Right atrium auricular region (tissue), 2 donors: ENCODE measurements around the gene LBX1. TPM values are rescaled to one million over a fixed set of nuclear protein-coding genes. Genes with fewer than 3 reads are reported as not detected.

Experiments used
- DNase-seq: peaks from one replicate; pipeline ENCODE4 v3.0.0-alpha.2; 2019; ENCODE audit warnings: low spot score
- H3K27ac ChIP-seq, 2 donors: fragments of 200-600 bp; sonication (generic); 1 replicate in 1 of 2; 2 replicates in 1 of 2; pipeline ENCODE4 v1.5.1; 2016 to 2019
- H3K27me3 ChIP-seq, 2 donors: fragments of 200-600 bp; sonication (generic); one replicate each; pipeline versions ENCODE4 v1.5.1 to v1.6.0; 2017 to 2019
- H3K36me3 ChIP-seq: fragments of 200-600 bp; sonication (generic); one replicate; pipeline ENCODE4 v1.5.1; 2016
- H3K4me1 ChIP-seq, 2 donors: fragments of 200-600 bp; sonication (generic); one replicate each; pipeline versions ENCODE4 v1.5.1 to v1.6.0; 2017 to 2019
- H3K4me3 ChIP-seq, 2 donors: fragments of 200-600 bp; sonication (generic); 1 replicate in 1 of 2; 2 replicates in 1 of 2; pipeline ENCODE4 v1.5.1; 2017 to 2019; ENCODE audit warnings: mild to moderate bottlenecking in 1 of 2, moderate library complexity in 1 of 2
- H3K9me3 ChIP-seq, 2 donors: fragments of 200-600 bp; sonication (generic); one replicate each; pipeline ENCODE4 v1.5.1; 2019
- CTCF ChIP-seq, 2 donors: fragments of 200-600 bp; sonication (generic); IDR thresholded peaks; one replicate each; pipeline ENCODE4 v1.5.1; 2019; ENCODE audit warnings: antibody characterized with exemption in 2 of 2
- total RNA-seq, 2 donors: library from RNA; depleted of rRNA; stranded (reverse); fragments of >200 nt; gene quantifications; one replicate each; pipeline ENCODE4 v1.1.0, GENCODE V29; 2016

LBX1 gene
- total RNA-seq, 2 donors from 2014 or later = not detected

GRCh38 chr10:101267776-101268175, 38.5 kb upstream of the LBX1 start:
- TF ChIP-seq CTCF (IDR thresholded peaks at IDR 0.05) = no peak
- no peaks in the 10 kb centered on the region for H3K36me3 ChIP-seq
- H3K4me3 ChIP-seq = no peak overlapping the region
- no peak overlapping the region for H3K27ac ChIP-seq
- DNase-seq = no peak
- H3K9me3 ChIP-seq = no peaks in the 10 kb centered on the region
- no peaks in the 10 kb centered on the region for H3K4me1 ChIP-seq
- no peaks in the 10 kb centered on the region for H3K27me3 ChIP-seq

GRCh38 chr10:101267290-101267680, 38.0 kb upstream of the LBX1 start:
- DNase-seq = no peak
- H3K4me3 ChIP-seq = no peak overlapping the region

GRCh38 chr10:101266381-101267289, 37.4 kb upstream of the LBX1 start:
- Histone ChIP-seq H3K27ac (no peak overlapping the region), H3K27me3 (no peaks in the 10 kb centered on the region), H3K4me3 (no peak overlapping the region), H3K36me3 (no peaks in the 10 kb centered on the region), H3K9me3 (no peaks in the 10 kb centered on the region), H3K4me1 (no peaks in the 10 kb centered on the region)
- TF ChIP-seq CTCF (IDR thresholded peaks at IDR 0.05) = no peak
- no peak for DNase-seq

More at GRCh38 chr10:101267290-101267680, 38.0 kb upstream of the LBX1 start:
- H3K27me3 ChIP-seq = no peaks in the 10 kb centered on the region
- H3K9me3 ChIP-seq = no peaks in the 10 kb centered on the region
- no peaks in the 10 kb centered on the region for H3K36me3 ChIP-seq
- no peaks in the 10 kb centered on the region for H3K4me1 ChIP-seq
- no peak overlapping the region for H3K27ac ChIP-seq
- TF ChIP-seq CTCF (IDR thresholded peaks at IDR 0.05) = no peak

GRCh38 chr10:101263150-101263752, 34.0 kb upstream of the LBX1 start:
- Histone ChIP-seq H3K9me3 (peaks cover under 1 to 7% of the 10 kb centered on the region in 2 donors), H3K4me1 (no peaks in the 10 kb centered on the region), H3K27me3 (no peaks in the 10 kb centered on the region), H3K36me3 (no peaks in the 10 kb centered on the region), H3K27ac (no peak overlapping the region), H3K4me3 (no peak overlapping the region)
- no peak for DNase-seq
- no peak for TF ChIP-seq CTCF (IDR thresholded peaks at IDR 0.05)

- Histone ChIP-seq H3K36me3 (no peaks in the 10 kb centered on the region), H3K27me3 (no peaks in the 10 kb centered on the region), H3K27ac (no peak overlapping the region), H3K4me1 (no peaks in the 10 kb centered on the region), H3K4me3 (no peak overlapping the region), H3K9me3 (peaks cover 3 to 14% of the 10 kb centered on the region in 2 donors)
- TF ChIP-seq CTCF (IDR thresholded peaks at IDR 0.05) = no peak
- no peak for DNase-seq
These were observed 32.9 kb upstream of the LBX1 start for GRCh38 chr10:101262147-101262546.
